ENCODE results near the gene TSPAN33.
A peak's percentile ranks its signal among the peaks of the same experiment; 100 is the strongest.
"Not testable (repeated sequence)": the region's sequence is repeated elsewhere in the genome, so short reads cannot be mapped to it uniquely, and the experiment has no call there.

The TSPAN33 gene

GRCh38 chr7:129209067-129209926 lies 64.8 kb downstream of the TSPAN33 start:
- DNase-seq (ENCODE audit: low read depth) = no peak

DNA sequence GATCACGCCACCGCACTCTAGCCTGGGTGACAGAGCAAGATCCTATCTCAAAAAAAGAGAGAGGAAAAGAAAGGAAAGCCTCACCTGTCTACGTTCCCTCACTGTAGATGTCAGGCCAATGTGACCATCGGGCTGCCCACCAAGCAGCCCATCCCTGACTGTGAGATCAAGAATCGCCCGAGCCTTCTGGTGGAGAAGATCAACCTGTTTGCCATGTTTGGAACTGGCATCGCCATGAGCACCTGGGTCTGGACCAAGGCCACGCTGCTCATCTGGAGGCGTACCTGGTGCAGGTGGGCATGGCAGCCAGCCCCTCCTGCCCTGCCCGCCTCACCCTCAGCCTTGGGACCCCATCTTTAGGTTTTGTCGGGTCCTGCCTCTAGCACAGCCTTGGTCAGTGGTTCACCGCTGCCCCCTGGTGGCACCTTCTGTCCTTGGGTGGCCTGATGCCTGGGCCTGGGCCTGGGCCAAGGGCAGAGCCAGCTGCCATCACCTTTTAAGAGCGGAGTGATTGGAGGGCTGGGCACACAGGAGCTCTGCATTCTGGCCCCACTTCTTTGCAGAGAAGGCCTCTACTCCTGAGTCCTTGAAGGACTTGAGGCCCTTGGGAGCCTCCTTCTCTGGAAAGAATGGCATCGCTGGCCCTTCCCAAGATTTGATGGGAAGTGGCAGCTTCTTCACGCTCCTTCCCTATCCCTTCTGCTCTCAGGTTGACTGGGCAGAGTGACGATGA lies 65.9 kb downstream of the TSPAN33 start:
- peak; percentile 36 for DNase-seq (ENCODE audit: low read depth)

DNA sequence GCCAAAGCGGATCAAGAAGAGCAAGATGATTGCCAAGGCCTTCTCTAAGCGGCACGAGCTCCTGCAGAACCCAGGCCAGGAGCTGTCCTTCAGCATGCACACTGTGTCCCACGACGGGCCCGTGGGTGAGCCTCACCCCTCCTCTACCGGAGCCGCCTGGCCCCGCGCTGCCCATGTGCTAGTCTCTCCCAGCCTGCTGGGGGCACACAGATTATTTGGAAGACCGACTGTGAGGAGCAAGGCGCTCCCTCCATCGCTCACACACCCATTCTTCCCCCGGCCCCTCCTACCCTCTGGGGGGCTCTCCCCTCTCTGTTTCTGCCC lies 66.4 kb downstream of the TSPAN33 start:
- no peak for DNase-seq (ENCODE audit: low read depth)

- no peak for DNase-seq (ENCODE audit: low read depth)
Measured at GRCh38 chr7:129212126-129212525, 67.6 kb downstream of the TSPAN33 start.

DNA sequence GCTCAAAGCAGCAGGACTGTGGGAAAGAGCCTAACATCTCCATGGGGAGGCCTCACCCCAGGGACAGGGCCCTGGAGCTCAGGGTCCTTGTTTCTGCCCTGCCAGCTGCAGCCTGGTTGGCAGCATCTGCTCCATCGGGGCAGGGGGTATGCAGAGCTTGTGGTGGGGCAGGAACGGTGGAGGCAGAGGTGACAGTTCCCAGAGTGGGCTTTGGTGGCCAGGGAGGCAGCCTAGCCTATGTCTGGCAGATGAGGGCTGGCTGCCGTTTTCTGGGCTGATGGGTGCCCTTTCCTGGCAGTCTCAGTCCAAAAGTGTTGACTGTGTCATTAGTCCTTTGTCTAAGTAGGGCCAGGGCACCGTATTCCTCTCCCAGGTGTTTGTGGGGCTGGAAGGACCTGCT lies 68.1 kb downstream of the TSPAN33 start:
- no peak for DNase-seq (ENCODE audit: low read depth)

- no peak for DNase-seq (ENCODE audit: low read depth)
Measured at GRCh38 chr7:129213828-129214227, 69.3 kb downstream of the TSPAN33 start.

DNA sequence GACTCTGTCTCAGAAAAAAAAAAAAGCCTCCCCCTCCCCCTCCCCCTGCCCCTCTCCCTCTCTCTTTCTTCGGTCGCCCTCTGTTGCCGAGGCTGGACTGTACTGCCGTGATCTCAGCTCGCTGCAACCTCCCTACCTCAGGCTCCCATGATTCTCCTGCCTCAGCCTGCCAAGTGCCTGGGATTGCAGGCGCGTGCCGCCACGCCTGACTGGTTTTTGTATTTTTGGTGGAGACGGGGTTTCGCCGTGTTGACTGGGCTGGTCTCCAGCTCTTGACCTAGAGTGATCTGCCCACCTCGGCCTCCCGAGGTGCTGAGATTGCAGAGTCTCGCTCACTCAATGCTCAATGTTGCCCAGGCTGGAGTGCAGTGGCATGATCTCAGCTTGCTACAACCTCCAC lies 71.2 kb downstream of the TSPAN33 start:
- not testable (repeated sequence) for DNase-seq (ENCODE audit: low read depth)

GRCh38 chr7:129216101-129216715 lies 71.7 kb downstream of the TSPAN33 start:
- not testable (repeated sequence) for DNase-seq (ENCODE audit: low read depth)

- DNase-seq (ENCODE audit: low read depth) = not testable (repeated sequence)
Measured at GRCh38 chr7:129216821-129217416, 72.4 kb downstream of the TSPAN33 start.

GRCh38 chr7:129218514-129219062 lies 74.1 kb downstream of the TSPAN33 start:
- peak; percentile 70 for DNase-seq (ENCODE audit: low read depth)

DNA sequence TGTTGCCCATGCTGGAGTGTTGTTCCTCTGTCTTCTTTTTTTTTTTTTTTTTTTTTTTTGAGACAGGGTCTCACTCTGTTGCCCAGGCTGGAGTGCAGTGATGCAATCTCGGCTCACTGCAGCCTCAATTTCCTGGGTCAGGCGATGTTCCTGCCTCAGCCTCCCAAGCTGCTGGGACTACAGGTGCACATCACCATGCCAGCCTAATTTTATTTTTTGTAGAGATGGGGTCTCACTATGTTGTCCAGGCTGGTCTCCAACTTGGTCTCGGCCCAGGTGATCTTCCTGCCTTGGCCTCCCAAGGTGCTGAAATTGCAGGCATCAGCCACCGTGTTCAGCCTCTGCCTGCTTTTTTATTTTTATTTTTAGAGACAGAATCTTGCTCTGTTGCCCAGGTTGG lies 74.7 kb downstream of the TSPAN33 start:
- not testable (repeated sequence) for DNase-seq (ENCODE audit: low read depth)

Measured in fibroblast of the conjunctiva (primary cell).